Ovary (tissue), 9 donors: ENCODE results near the gene HOXA11. TPM values are rescaled to one million over a fixed set of nuclear protein-coding genes. Genes with fewer than 3 reads are reported as not detected.

ENCODE experiments used
- DNase-seq, 5 donors: peaks; one replicate each; pipeline ENCODE4 v3.0.0-alpha.2; 2019 to 2020
- H3K27ac ChIP-seq, 2 donors: fragments of 200-600 bp; one replicate each; pipeline versions ENCODE4 v1.5.1 to v1.8.0; 2019 to 2022
- H3K27me3 ChIP-seq: fragments of 200-600 bp; one replicate; pipeline ENCODE4 v1.8.0; 2022
- H3K36me3 ChIP-seq: fragments of 200-600 bp; sonication (generic); one replicate; pipeline ENCODE4 v1.5.1; 2019
- H3K4me1 ChIP-seq: one replicate; pipeline ENCODE4 v1.8.1; 2013; ENCODE audit warnings: mild to moderate bottlenecking, moderate library complexity; ENCODE audit not compliant: insufficient read depth
- H3K4me3 ChIP-seq: fragments of 200-600 bp; sonication (generic); one replicate; pipeline ENCODE4 v1.5.1; 2017
- H3K9me3 ChIP-seq, 2 donors: fragments of 200-600 bp in 1 of 2; sonication (generic) in 1 of 2; one replicate each; pipeline versions ENCODE4 v1.5.1 to v1.8.1; 2013 to 2019; ENCODE audit warnings: mild to moderate bottlenecking in 1 of 2, moderate library complexity in 1 of 2
- EP300 ChIP-seq: sonication (generic); formaldehyde crosslinking; IDR thresholded peaks from one replicate; pipeline ENCODE4 v1.6.1; 2017; ENCODE audit warnings: antibody characterized with exemption
- POLR2A ChIP-seq: fragments of 450-650 bp; IDR thresholded peaks from one replicate; pipeline ENCODE4 v1.6.1; 2017; ENCODE audit warnings: antibody characterized with exemption, mild to moderate bottlenecking, moderate library complexity
- WGBS, 3 donors: extraction: QIAGEN DNeasy Blood & Tissue Kit in 1 of 3; methylation state at CpG; one replicate each; pipeline versions ENCODE4 v1.1.5 to v1.1.7; 2013 to 2017; 5-methylcytosine and 5-hydroxymethylcytosine counted together
- intact Hi-C, 4 donors: fragments of 100-400 bp; cut with DNase I; formaldehyde crosslinking; loops; one replicate each; pipeline versions ENCODE4 v1.11.0 to v1.15.1; 2022 to 2023
- polyA plus RNA-seq, 2 donors: library from polyadenylated mRNA; stranded (reverse); fragments of 200-250 nt in 1 of 2; fragments of 350-450 nt in 1 of 2; fragmentation: Illumina TruSeq in 1 of 2; extraction: RNeasy Lipid Tissue Mini Kit (QIAGEN cat#74804) in 1 of 2; gene quantifications; one replicate each; pipeline ENCODE4 v1.2.3, GENCODE V29; 2013 to 2014
- total RNA-seq, 7 donors: library from RNA; depleted of rRNA in 2 of 7; stranded (reverse); fragments of >200 nt in 2 of 7; fragmentation: NEBNext Ultra II Directional in 3 of 7; extraction: Animal tissue kit (Norgen Biotek cat#: 25700) in 3 of 7; gene quantifications; one replicate each; pipeline versions ENCODE4 v1.1.0 to v1.2.4, GENCODE V29; 2016 to 2023
- TF ChIP-seq, protein P1 (sequence below), 3 donors: fragments of 450-650 bp in 2 of 3; fragments of 200-600 bp in 1 of 3; IDR thresholded peaks; one replicate each; pipeline versions ENCODE4 v1.5.1 to v1.8.0; 2016 to 2022; ENCODE audit warnings: antibody characterized with exemption in 3 of 3, mild to moderate bottlenecking in 1 of 3
- donor health status: DM: no; HTN: no; CAD: no; lungs with moderate emphysema.
- donor health status: DM: no; HTN: no; CAD: no.
- donor health status: Bipolar disorder and iron deficiency.
- donor health status: DM: yes; HTN: yes; CAD: no.
- donor health status: DM: no; HTN: no; CAD: no.
- donor health status: DM: yes; HTN: yes; CAD: no.

HOXA11 gene
- total and polyA plus RNA-seq, 9 donors, result 0.11 to 2.0 (median 0.91) TPM; not detected in 3

DNA sequence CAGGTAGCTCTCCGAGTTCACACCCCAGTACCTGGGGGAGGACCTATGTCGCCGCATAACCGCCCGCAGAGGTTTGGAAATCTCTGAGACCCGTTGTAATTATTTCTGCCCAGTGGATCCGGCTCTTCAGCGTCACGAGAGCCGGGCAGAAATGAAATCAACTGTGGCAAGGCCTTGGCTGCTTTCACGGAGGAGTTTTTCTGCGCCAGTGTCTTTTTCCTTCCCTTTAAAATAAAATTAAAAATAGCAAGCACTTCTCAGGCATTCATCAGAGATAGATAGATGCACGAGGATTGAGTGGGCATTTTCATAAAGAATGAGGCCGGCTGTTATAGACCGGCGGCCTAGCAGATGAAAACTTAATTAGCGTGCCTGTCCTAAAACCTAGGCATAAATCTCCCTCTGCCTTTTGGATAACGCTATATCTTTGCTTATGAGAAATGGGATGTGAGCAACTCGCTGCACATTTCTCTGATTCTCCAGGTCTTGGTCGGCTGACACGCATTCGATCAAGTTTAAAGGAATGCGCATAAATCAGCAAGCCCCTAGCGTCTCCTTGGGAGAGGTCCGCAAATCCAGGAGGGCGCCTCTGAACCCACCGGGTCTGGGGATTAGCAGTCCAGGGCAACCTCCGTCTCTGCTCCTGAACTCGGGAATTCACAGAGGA, 8.4 kb upstream of the HOXA11 start:
- Histone ChIP-seq H3K36me3 (no peaks in the 10 kb centered on the region), H3K4me3 (peak overlapping the region; percentile 38), H3K27me3 (peaks cover 14% of the 10 kb centered on the region), H3K4me1 (peaks cover 2% of the 10 kb centered on the region), H3K9me3 (no peaks in the 10 kb centered on the region), H3K27ac (no peak overlapping the region)
- 20 to 33% (median 25%) methylated on average over 29 of the region's 29 CpGs for WGBS, 3 donors
- no peak for DNase-seq
- TF ChIP-seq EP300 (no peak), POLR2A (no peak)
- TF ChIP-seq, protein P1, sequence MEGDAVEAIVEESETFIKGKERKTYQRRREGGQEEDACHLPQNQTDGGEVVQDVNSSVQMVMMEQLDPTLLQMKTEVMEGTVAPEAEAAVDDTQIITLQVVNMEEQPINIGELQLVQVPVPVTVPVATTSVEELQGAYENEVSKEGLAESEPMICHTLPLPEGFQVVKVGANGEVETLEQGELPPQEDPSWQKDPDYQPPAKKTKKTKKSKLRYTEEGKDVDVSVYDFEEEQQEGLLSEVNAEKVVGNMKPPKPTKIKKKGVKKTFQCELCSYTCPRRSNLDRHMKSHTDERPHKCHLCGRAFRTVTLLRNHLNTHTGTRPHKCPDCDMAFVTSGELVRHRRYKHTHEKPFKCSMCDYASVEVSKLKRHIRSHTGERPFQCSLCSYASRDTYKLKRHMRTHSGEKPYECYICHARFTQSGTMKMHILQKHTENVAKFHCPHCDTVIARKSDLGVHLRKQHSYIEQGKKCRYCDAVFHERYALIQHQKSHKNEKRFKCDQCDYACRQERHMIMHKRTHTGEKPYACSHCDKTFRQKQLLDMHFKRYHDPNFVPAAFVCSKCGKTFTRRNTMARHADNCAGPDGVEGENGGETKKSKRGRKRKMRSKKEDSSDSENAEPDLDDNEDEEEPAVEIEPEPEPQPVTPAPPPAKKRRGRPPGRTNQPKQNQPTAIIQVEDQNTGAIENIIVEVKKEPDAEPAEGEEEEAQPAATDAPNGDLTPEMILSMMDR (IDR thresholded peaks at IDR 0.05), result no peak
- intact Hi-C loops, result loop anchor here in 1 of 4 donors (10.0 kb wide), 1 partner anchor 581 kb away; no protein-coding TSS in a partner anchor

DNA sequence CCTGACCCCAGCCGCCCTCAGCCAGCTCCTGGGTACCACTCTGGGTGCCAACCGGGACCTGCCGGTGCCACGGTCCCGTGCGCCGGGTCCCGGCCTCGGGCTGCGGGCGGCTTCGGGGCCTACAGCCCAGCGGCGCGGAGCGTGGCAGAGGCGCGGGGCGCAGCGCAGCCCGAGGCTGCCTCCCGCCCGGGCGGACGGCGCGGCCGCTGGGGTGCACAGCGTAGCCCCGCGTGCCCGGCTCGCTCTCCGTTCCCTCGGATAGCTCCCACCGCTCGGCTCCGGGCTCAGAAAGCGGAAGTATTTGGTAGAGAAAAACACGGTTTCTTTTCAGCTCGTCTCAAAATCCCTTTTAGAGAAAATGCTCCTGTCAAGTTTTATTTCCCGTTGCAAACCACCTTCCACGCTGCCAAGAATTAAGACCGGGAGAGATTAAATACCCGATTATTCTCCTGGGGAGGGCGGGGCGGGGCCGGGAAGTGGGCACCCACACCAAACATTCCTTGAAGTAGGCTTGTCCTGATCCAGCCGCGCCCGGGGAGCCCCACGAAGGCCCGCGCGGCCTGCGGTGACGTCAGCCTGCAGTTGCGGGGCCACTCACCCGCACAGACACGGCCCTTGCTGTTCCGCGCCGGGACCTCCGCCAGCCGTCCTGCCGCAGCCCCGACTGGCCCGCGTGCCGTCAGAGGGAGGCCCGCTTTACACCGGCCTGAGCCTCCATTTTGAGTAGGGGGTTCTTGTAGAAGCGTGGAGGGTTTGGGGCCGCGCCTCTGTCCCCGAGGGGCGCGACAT, 7.7 kb upstream of the HOXA11 start:
- Histone ChIP-seq H3K9me3 (no peaks in the 10 kb centered on the region), H3K27me3 (peaks cover 8% of the 10 kb centered on the region), H3K4me3 (peak overlapping the region; percentile 38), H3K36me3 (no peaks in the 10 kb centered on the region), H3K4me1 (peaks cover 2% of the 10 kb centered on the region), H3K27ac (no peak overlapping the region)
- no peak for TF ChIP-seq EP300
- TF ChIP-seq, protein P1 (IDR thresholded peaks at IDR 0.05), result no peak
- TF ChIP-seq POLR2A, result no peak
- no peak for DNase-seq
- 2 to 4% (median 3%) methylated on average over 58 to 78 of the region's 78 CpGs for WGBS, 3 donors
- intact Hi-C loops, result loop anchor here in 1 of 4 donors (10.0 kb wide), 1 partner anchor 582 kb away; no protein-coding TSS in a partner anchor

DNA sequence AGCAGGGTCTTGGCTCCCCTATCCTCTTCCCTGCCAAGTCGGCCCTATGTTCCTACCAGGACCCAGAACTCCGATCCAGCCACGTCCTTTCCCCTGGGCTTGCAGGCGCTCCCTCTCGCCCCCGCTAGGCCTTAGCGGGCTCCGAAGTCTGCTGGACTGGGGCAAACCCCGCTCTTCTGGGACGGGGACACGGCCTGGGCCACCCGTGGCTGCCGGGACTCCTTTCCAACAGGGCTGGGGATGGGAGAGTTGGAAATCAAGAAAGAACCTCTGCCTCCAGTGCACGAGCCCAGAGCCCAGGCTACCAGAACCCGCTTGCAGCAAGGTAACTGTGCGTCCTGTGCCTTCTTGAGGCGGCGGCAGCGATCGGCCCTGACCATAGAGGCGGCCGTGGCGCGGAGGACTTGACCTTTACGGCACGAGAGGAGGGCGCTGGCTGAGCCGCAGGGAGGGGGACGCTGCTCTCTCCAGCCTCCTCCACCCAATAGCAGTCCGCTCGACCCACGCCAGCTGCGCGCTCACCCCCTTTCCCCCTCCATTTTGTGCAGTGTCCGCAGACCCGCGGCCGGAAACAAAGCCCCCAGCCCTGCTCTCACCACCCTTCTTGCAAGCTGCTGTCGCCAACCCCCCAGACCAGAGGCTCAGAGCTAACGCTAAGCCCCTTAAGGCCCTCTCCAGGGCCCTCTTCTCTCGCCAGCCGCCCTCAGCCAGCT, 7.0 kb upstream of the HOXA11 start:
- Histone ChIP-seq H3K36me3 (no peaks in the 10 kb centered on the region), H3K4me1 (peaks cover 2% of the 10 kb centered on the region), H3K27me3 (peaks cover 8% of the 10 kb centered on the region), H3K27ac (no peak overlapping the region), H3K9me3 (no peaks in the 10 kb centered on the region), H3K4me3 (peak overlapping the region; percentile 38)
- DNase-seq, result no peak
- intact Hi-C loops, result loop anchor here in 1 of 4 donors (10.0 kb wide), 1 partner anchor 583 kb away; no protein-coding TSS in a partner anchor
- WGBS, 3 donors, result 9 to 36% (median 17%) methylated on average over 28 to 42 of the region's 42 CpGs
- TF ChIP-seq POLR2A (no peak), EP300 (no peak)
- TF ChIP-seq, protein P1 (IDR thresholded peaks at IDR 0.05), result no peak

DNA sequence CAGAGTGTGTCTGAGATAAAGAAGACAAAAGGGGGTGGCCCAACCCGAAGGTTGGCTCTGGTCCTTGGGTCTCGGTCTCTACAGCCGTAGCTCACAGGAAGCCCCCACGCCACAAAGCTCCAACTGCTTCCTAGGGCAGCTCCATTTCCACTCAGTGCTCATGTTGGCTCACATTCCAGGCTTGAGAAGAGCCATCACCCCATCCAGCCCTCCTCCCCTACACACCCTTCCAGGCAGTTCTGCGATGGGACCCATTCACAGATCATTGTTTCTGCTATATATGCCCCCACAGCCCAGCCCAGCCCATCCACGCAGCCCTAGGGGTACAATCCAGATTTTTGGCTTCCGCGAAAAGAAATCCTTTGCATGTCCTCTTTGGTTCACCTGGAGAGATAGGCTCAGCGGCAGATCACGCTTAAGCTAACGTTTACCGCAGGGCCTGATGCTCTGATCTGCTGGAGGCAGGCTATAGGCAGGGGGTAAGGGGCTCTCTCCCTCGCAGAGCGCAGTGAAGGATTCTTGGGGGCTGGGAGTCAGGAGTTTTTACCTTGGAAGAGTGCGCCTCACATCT, 6.2 kb upstream of the HOXA11 start:
- WGBS, 3 donors, result 35 to 56% (median 41%) methylated on average over 15 of the region's 15 CpGs
- peaks cover 8% of the 10 kb centered on the region for H3K27me3 ChIP-seq
- H3K4me1 ChIP-seq, result peaks cover 2% of the 10 kb centered on the region
- no peaks in the 10 kb centered on the region for H3K36me3 ChIP-seq
- intact Hi-C loops, result loop anchor here in 1 of 4 donors (10.0 kb wide), 1 partner anchor 584 kb away; no protein-coding TSS in a partner anchor
- no peak overlapping the region for H3K27ac ChIP-seq
- TF ChIP-seq, protein P1 (IDR thresholded peaks at IDR 0.05), result no peak
- TF ChIP-seq EP300 (no peak), POLR2A (no peak)
- no peak for DNase-seq
- H3K4me3 ChIP-seq, result peak overlapping the region; percentile 38
- no peaks in the 10 kb centered on the region for H3K9me3 ChIP-seq
